Neuronal stem cell (in vitro differentiated cells): ENCODE data around the gene ZNF431.

Experiments used
- DNase-seq: peaks from one replicate; pipeline ENCODE4 v3.0.0-alpha.2; 2013; ENCODE audit warnings: low spot score
- H2AFZ ChIP-seq: one replicate; pipeline ENCODE4 v1.6.1; 2013; ENCODE audit warnings: mild to moderate bottlenecking, low read length, inconsistent platforms
- H2AK5ac ChIP-seq: 2 replicates; pipeline ENCODE4 v1.6.1; 2013; ENCODE audit warnings: low read depth, mild to moderate bottlenecking, inconsistent platforms, low read length, moderate library complexity, mixed read lengths
- H2BK120ac ChIP-seq: 2 replicates; pipeline ENCODE4 v1.6.1; 2013; ENCODE audit warnings: low read depth, mild to moderate bottlenecking, inconsistent platforms, low read length, moderate library complexity, mixed read lengths
- H2BK12ac ChIP-seq: one replicate; pipeline ENCODE4 v1.6.1; 2013; ENCODE audit warnings: low read length, inconsistent platforms
- H2BK15ac ChIP-seq: 2 replicates; pipeline ENCODE4 v1.6.1; 2013; ENCODE audit warnings: mild to moderate bottlenecking, low read length, inconsistent platforms, mixed read lengths
- H2BK5ac ChIP-seq: one replicate; pipeline ENCODE4 v1.6.1; 2013; ENCODE audit warnings: inconsistent platforms, mild to moderate bottlenecking, low read length, moderate library complexity
- H3K14ac ChIP-seq: one replicate; pipeline ENCODE4 v1.6.1; 2013; ENCODE audit warnings: low read length, inconsistent platforms
- H3K18ac ChIP-seq: 2 replicates; pipeline ENCODE4 v1.6.1; 2013; ENCODE audit warnings: low read length, inconsistent platforms
- H3K23ac ChIP-seq: 2 replicates; pipeline ENCODE4 v1.6.1; 2013; ENCODE audit warnings: low read depth, mild to moderate bottlenecking, mixed read lengths, low read length, inconsistent platforms; ENCODE audit not compliant: poor library complexity
- H3K27ac ChIP-seq: replicated peaks from 3 replicates; pipeline ENCODE4 v1.5.1; 2013; ENCODE audit warnings: low read length, inconsistent platforms
- H3K27me3 ChIP-seq, 3 experiments: 2 replicates each; pipeline ENCODE4 v1.6.1; 2013; ENCODE audit warnings: low read length in 3 of 3, mild to moderate bottlenecking in 2 of 3, inconsistent platforms in 1 of 3, low read depth in 1 of 3, mixed read lengths in 1 of 3, moderate library complexity in 1 of 3; ENCODE audit not compliant: control insufficient read depth in 3 of 3, insufficient read depth in 3 of 3
- H3K36me3 ChIP-seq, 2 donors: replicated peaks in 1 of 2; 2 replicates each; pipeline ENCODE4 v1.6.1; 2013; ENCODE audit warnings: low read length in 2 of 2; ENCODE audit not compliant: control insufficient read depth in 2 of 2, insufficient read depth in 2 of 2
- H3K4ac ChIP-seq: 2 replicates; pipeline ENCODE4 v1.6.1; 2013; ENCODE audit warnings: inconsistent platforms, mild to moderate bottlenecking, low read length, moderate library complexity
- H3K4me1 ChIP-seq, 2 donors: 1 replicate in 1 of 2; 2 replicates in 1 of 2; pipeline ENCODE4 v1.6.1; 2013; ENCODE audit warnings: low read length in 2 of 2, low read depth in 1 of 2; ENCODE audit not compliant: control insufficient read depth in 2 of 2, insufficient read depth in 1 of 2
- H3K4me2 ChIP-seq: one replicate; pipeline ENCODE4 v1.6.1; 2013; ENCODE audit warnings: mild to moderate bottlenecking, low read length, inconsistent platforms; ENCODE audit not compliant: insufficient read depth, poor library complexity, severe bottlenecking
- H3K4me3 ChIP-seq, 2 donors: 2 replicates each; pipeline ENCODE4 v1.5.1; 2013; ENCODE audit warnings: low read length in 2 of 2, mild to moderate bottlenecking in 2 of 2, inconsistent platforms in 1 of 2, moderate library complexity in 1 of 2
- H3K79me1 ChIP-seq: one replicate; pipeline ENCODE4 v1.6.1; 2013; ENCODE audit warnings: low read depth, mild to moderate bottlenecking, inconsistent platforms, low read length, moderate library complexity
- H3K9ac ChIP-seq: one replicate; pipeline ENCODE4 v1.6.1; 2013; ENCODE audit warnings: mild to moderate bottlenecking, low read depth, low read length, inconsistent platforms; ENCODE audit not compliant: poor library complexity
- H3K9me3 ChIP-seq, 2 donors: replicated peaks in 1 of 2; 2 replicates each; pipeline versions ENCODE3 to v1.6.1; 2013; ENCODE audit warnings: low read length in 2 of 2, mild to moderate bottlenecking in 2 of 2, inconsistent platforms in 1 of 2, low read depth in 1 of 2, mixed read lengths in 1 of 2, moderate library complexity in 1 of 2; ENCODE audit not compliant: control insufficient read depth in 2 of 2, insufficient read depth in 1 of 2
- H4K8ac ChIP-seq: one replicate; pipeline ENCODE4 v1.6.1; 2013; ENCODE audit warnings: low read depth, mild to moderate bottlenecking, inconsistent platforms, low read length, moderate library complexity
- H4K91ac ChIP-seq: one replicate; pipeline ENCODE4 v1.6.1; 2013; ENCODE audit warnings: low read length, low read depth, mild to moderate bottlenecking, inconsistent platforms; ENCODE audit not compliant: poor library complexity
- WGBS, 2 donors: extraction: QIAGEN DNeasy Blood & Tissue Kit; methylation state at CpG; one replicate each; pipeline ENCODE4 v1.1.7; 2013; ENCODE audit warnings: missing lambda C conversion rate in 2 of 2, mixed read lengths in 1 of 2; ENCODE audit not compliant: insufficient read length in 2 of 2, insufficient replicate concordance in 1 of 2; ENCODE audit errors: extremely low coverage in 2 of 2; 5-methylcytosine and 5-hydroxymethylcytosine counted together

The ZNF431 gene

DNA sequence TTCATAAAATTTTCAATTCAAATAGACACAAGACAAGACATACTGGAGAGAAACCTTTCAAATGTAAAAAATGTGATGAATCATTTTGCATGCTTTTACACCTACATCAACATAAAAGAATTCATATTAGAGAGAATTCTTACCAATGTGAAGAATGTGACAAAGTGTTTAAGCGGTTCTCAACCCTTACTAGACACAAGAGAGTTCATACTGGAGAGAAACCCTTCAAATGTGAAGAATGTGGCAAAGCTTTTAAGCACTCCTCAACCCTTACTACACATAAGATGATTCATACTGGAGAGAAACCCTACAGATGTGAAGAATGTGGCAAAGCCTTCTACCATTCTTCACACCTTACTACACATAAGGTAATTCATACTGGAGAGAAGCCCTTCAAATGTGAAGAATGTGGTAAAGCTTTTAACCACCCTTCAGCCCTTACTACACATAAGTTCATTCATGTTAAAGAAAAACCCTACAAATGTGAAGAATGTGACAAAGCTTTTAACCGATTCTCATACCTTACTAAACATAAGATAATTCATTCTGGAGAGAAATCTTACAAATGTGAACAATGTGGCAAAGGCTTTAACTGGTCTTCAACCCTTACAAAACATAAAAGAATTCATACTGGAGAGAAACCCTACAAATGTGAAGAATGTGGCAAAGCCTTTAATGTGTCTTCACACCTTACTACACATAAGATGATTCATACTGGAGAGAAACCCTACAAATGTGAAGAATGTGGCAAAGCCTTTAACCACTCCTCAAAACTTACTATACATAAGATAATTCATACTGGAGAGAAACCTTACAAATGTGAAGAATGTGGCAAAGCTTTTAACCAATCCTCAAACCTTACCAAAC is 24.6 kb upstream of the ZNF431 start:
- Histone ChIP-seq H2BK12ac (no peak overlapping the region), H2AFZ (no peak overlapping the region), H3K4me1 (no peaks in the 10 kb centered on the region), H3K23ac (no peak overlapping the region), H3K79me1 (no peaks in the 10 kb centered on the region), H2BK120ac (no peak overlapping the region), H3K27ac (no peak overlapping the region), H3K9me3 (peaks cover 2 to 77% of the 10 kb centered on the region in 2 donors), H3K27me3 (no peaks in the 10 kb centered on the region), H3K4me3 (no peak overlapping the region), H3K9ac (no peak overlapping the region), H3K4me2 (no peak overlapping the region), H3K36me3 (peaks cover 11 to 94% of the 10 kb centered on the region in 2 donors), H4K8ac (no peak overlapping the region), H3K18ac (no peak overlapping the region), H2BK15ac (no peak overlapping the region), H4K91ac (no peak overlapping the region), H2BK5ac (no peak overlapping the region), H3K14ac (no peak overlapping the region), H2AK5ac (no peak overlapping the region), H3K4ac (no peak overlapping the region)
- WGBS, 2 donors: no CpG with 5 or more reads among the region's 2 CpGs
- DNase-seq: no peak

GRCh38 chr19:21126078-21126477 is 15.8 kb upstream of the ZNF431 start:
- Histone ChIP-seq H4K8ac (no peak overlapping the region), H3K4me1 (peaks cover 0 to 4% of the 10 kb centered on the region in 2 donors), H3K79me1 (no peaks in the 10 kb centered on the region)

DNA sequence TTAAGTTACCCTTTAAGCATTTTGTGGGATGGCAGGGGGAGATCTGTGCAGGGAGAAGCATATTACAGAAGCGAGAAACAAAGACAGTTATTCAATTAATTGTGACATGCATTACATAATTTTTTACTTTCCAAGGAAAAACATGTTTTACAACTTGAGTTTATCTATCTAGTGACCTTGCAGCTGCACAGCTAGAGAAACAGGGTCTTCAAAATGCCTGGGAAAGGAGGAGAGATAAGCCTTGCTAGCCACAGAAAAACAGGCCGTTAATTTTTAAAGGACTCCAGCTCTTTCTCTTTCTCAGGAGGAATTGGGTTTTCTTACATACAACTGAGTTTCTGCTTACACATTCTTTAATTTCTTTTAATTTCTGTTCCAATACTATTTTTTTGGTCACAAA is 14.8 kb upstream of the ZNF431 start:
- Histone ChIP-seq H3K14ac (no peak overlapping the region), H2BK5ac (no peak overlapping the region), H3K27ac (no peak overlapping the region), H2AFZ (no peak overlapping the region), H3K9me3 (peaks cover 0 to 21% of the 10 kb centered on the region in 2 donors), H2BK120ac (no peak overlapping the region), H2AK5ac (no peak overlapping the region), H3K4me3 (no peak overlapping the region), H3K4me2 (no peak overlapping the region), H3K79me1 (no peaks in the 10 kb centered on the region), H4K8ac (no peak overlapping the region), H3K18ac (no peak overlapping the region), H3K4me1 (peaks cover 0 to 4% of the 10 kb centered on the region in 2 donors), H3K36me3 (peaks cover 0 to 11% of the 10 kb centered on the region in 2 donors), H3K9ac (no peak overlapping the region), H3K4ac (no peak overlapping the region), H3K23ac (no peak overlapping the region), H2BK15ac (no peak overlapping the region), H2BK12ac (no peak overlapping the region), H4K91ac (no peak overlapping the region), H3K27me3 (no peaks in the 10 kb centered on the region)
- WGBS, 2 donors: no CpG with 5 or more reads among the region's 2 CpGs
- no peak for DNase-seq

More at GRCh38 chr19:21126078-21126477, 15.8 kb upstream of the ZNF431 start:
- Histone ChIP-seq H4K91ac (no peak overlapping the region), H3K4me3 (no peak overlapping the region), H2BK12ac (no peak overlapping the region), H2BK5ac (no peak overlapping the region), H3K36me3 (peaks cover 0 to 20% of the 10 kb centered on the region in 2 donors), H2AK5ac (no peak overlapping the region), H3K14ac (no peak overlapping the region), H2AFZ (no peak overlapping the region), H3K27me3 (no peaks in the 10 kb centered on the region), H2BK120ac (no peak overlapping the region), H2BK15ac (no peak overlapping the region), H3K27ac (no peak overlapping the region), H3K18ac (no peak overlapping the region), H3K23ac (no peak overlapping the region), H3K4me2 (no peak overlapping the region), H3K9me3 (peaks cover 0 to 21% of the 10 kb centered on the region in 2 donors), H3K4ac (no peak overlapping the region), H3K9ac (no peak overlapping the region)
- no peak for DNase-seq

DNA sequence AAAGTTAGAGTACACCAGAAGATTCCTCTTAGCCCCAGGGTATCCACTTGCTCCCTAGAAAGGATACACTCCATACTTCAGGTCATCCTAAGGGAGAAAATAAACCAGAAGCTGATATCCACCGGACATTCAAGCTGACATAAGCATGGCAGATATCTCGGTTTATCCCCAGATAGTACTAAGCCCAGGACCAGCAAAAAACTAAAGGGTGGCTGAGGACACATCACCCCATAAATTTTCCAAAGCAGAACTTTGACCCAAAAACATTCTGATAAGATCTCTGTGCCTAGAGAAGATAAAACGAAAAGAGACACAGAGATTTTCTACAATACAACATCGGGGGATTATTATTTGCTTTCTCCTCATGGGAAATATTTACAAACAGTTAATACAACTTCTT is 13.9 kb upstream of the ZNF431 start:
- Histone ChIP-seq H3K4ac (no peak overlapping the region), H2BK5ac (no peak overlapping the region), H3K36me3 (peaks cover 0 to 2% of the 10 kb centered on the region in 2 donors), H3K23ac (no peak overlapping the region), H2BK12ac (no peak overlapping the region), H3K14ac (no peak overlapping the region), H3K27me3 (no peaks in the 10 kb centered on the region), H3K4me2 (no peak overlapping the region), H3K18ac (no peak overlapping the region), H2BK15ac (no peak overlapping the region), H3K79me1 (no peaks in the 10 kb centered on the region), H2AFZ (no peak overlapping the region), H3K4me1 (peaks cover 0 to 4% of the 10 kb centered on the region in 2 donors), H3K9me3 (peaks cover 0 to 15% of the 10 kb centered on the region in 2 donors), H3K27ac (no peak overlapping the region), H2AK5ac (no peak overlapping the region), H4K91ac (no peak overlapping the region), H4K8ac (no peak overlapping the region), H3K4me3 (no peak overlapping the region), H2BK120ac (no peak overlapping the region), H3K9ac (no peak overlapping the region)
- no peak for DNase-seq
- no CpG with 5 or more reads among the region's 4 CpGs for WGBS, 2 donors
